Sigmoid colon (tissue), 7 donors: ENCODE measurements around the gene MAP3K2. TPM values are rescaled to one million over a fixed set of nuclear protein-coding genes. Genes with fewer than 3 reads are reported as not detected.

Experiments used
- DNase-seq: peaks from one replicate; pipeline ENCODE4 v3.0.0-alpha.2; 2019
- H3K27ac ChIP-seq, 4 donors: fragments of 200-600 bp; sonication (generic); one replicate each; pipeline ENCODE4 v1.5.1; 2016 to 2019; ENCODE audit warnings: mild to moderate bottlenecking in 1 of 4
- H3K27me3 ChIP-seq, 3 donors: fragments of 200-600 bp; sonication (generic); one replicate each; pipeline ENCODE4 v1.5.1; 2019; ENCODE audit warnings: mild to moderate bottlenecking in 1 of 3
- H3K36me3 ChIP-seq, 4 donors: fragments of 200-600 bp; sonication (generic); one replicate each; pipeline ENCODE4 v1.5.1; 2016 to 2019
- H3K4me1 ChIP-seq, 4 donors: fragments of 200-600 bp; sonication (generic); one replicate each; pipeline ENCODE4 v1.5.1; 2017 to 2019
- H3K4me3 ChIP-seq, 4 donors: fragments of 200-600 bp; sonication (generic); one replicate each; pipeline ENCODE4 v1.5.1; 2017 to 2019; ENCODE audit warnings: mild to moderate bottlenecking in 2 of 4, moderate library complexity in 1 of 4
- H3K9me3 ChIP-seq, 4 donors: fragments of 200-600 bp in 3 of 4; sonication (generic) in 3 of 4; one replicate each; pipeline versions ENCODE4 v1.5.1 to v1.6.1; 2013 to 2019
- EP300 ChIP-seq, 4 donors: sonication (generic); formaldehyde crosslinking; IDR thresholded peaks; one replicate each; pipeline ENCODE4 v1.6.1; 2017; ENCODE audit warnings: antibody characterized with exemption in 4 of 4
- POLR2A ChIP-seq, 2 donors: fragments of 450-650 bp; IDR thresholded peaks; one replicate each; pipeline ENCODE4 v1.6.1; 2016; ENCODE audit warnings: antibody characterized with exemption in 2 of 2, mild to moderate bottlenecking in 2 of 2, moderate library complexity in 2 of 2
- POLR2AphosphoS5 ChIP-seq, 4 donors: sonication (generic); formaldehyde crosslinking; IDR thresholded peaks; one replicate each; pipeline ENCODE4 v1.6.1; 2017; ENCODE audit warnings: antibody characterized with exemption in 4 of 4
- WGBS, 2 donors: extraction: QIAGEN DNeasy Blood & Tissue Kit; methylation state at CpG; one replicate each; pipeline ENCODE4 v1.1.7; 2013; 5-methylcytosine and 5-hydroxymethylcytosine counted together
- intact Hi-C: fragments of 100-400 bp; cut with DNase I; formaldehyde crosslinking; loops from one replicate; pipeline ENCODE4 v1.15.1; 2023
- polyA plus RNA-seq, 3 donors: library from polyadenylated mRNA; stranded (reverse); fragments of 200-250 nt; gene quantifications; one replicate each; pipeline ENCODE4 v1.2.3, GENCODE V29; 2013
- total RNA-seq, 4 donors: library from RNA; depleted of rRNA; stranded (reverse); fragments of >200 nt; gene quantifications; one replicate each; pipeline ENCODE4 v1.1.0, GENCODE V29; 2016
- TF ChIP-seq, protein P1 (sequence below), 4 experiments: fragments of 450-650 bp in 3 of 4; fragments of 200-600 bp in 1 of 4; IDR thresholded peaks; one replicate each; pipeline ENCODE4 v1.5.1; 2016 to 2019; ENCODE audit warnings: antibody characterized with exemption in 4 of 4, mild to moderate bottlenecking in 3 of 4, moderate library complexity in 2 of 4
- donor health status: healthy with polysubstance abuse.
- donor health status: Bipolar disorder and iron deficiency.
- donor health status: healthy.

The MAP3K2 gene
- total and polyA plus RNA-seq, 7 donors = 9.0 to 52.2 (median 39.9) TPM

DNA sequence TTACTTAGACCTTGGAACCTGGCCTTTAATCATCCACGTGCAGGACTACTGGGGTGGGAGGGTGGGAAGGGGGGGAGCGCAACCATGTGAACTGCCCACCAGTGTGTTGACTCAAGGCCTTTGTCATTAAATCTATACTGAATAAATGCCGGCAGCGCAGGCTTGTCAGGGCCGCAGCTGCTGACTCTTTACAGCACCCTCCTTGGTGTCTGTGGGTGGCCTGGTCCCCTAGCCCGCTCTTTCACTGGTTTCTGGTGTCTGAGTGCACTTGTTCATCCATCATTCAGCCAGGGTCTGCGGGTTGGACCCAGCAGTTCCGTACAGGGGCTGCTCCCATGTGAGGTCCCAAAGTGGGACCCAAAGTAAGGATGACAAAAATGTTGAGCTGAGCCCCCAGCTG is 11.5 kb downstream of the MAP3K2 start:
- Histone ChIP-seq H3K27me3 (no peaks in the 10 kb centered on the region), H3K27ac (no peak overlapping the region), H3K4me1 (peaks cover 0 to 22% (median 22%) of the 10 kb centered on the region in 4 donors), H3K9me3 (peaks cover 0 to 2% (median 0%) of the 10 kb centered on the region in 4 donors), H3K36me3 (no peaks in the 10 kb centered on the region), H3K4me3 (no peak overlapping the region)
- 91 to 95% methylated on average over 8 of the region's 8 CpGs for WGBS, 2 donors
- TF ChIP-seq EP300 (IDR thresholded peaks at IDR 0.05) = no peak
- TF ChIP-seq, protein P1, sequence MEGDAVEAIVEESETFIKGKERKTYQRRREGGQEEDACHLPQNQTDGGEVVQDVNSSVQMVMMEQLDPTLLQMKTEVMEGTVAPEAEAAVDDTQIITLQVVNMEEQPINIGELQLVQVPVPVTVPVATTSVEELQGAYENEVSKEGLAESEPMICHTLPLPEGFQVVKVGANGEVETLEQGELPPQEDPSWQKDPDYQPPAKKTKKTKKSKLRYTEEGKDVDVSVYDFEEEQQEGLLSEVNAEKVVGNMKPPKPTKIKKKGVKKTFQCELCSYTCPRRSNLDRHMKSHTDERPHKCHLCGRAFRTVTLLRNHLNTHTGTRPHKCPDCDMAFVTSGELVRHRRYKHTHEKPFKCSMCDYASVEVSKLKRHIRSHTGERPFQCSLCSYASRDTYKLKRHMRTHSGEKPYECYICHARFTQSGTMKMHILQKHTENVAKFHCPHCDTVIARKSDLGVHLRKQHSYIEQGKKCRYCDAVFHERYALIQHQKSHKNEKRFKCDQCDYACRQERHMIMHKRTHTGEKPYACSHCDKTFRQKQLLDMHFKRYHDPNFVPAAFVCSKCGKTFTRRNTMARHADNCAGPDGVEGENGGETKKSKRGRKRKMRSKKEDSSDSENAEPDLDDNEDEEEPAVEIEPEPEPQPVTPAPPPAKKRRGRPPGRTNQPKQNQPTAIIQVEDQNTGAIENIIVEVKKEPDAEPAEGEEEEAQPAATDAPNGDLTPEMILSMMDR (IDR thresholded peaks at IDR 0.05) = no peak
- no peak for TF ChIP-seq POLR2A (IDR thresholded peaks at IDR 0.05)
- TF ChIP-seq POLR2AphosphoS5 (IDR thresholded peaks at IDR 0.05) = no peak
- intact Hi-C loops = no loop called here
- DNase-seq = no peak

DNA sequence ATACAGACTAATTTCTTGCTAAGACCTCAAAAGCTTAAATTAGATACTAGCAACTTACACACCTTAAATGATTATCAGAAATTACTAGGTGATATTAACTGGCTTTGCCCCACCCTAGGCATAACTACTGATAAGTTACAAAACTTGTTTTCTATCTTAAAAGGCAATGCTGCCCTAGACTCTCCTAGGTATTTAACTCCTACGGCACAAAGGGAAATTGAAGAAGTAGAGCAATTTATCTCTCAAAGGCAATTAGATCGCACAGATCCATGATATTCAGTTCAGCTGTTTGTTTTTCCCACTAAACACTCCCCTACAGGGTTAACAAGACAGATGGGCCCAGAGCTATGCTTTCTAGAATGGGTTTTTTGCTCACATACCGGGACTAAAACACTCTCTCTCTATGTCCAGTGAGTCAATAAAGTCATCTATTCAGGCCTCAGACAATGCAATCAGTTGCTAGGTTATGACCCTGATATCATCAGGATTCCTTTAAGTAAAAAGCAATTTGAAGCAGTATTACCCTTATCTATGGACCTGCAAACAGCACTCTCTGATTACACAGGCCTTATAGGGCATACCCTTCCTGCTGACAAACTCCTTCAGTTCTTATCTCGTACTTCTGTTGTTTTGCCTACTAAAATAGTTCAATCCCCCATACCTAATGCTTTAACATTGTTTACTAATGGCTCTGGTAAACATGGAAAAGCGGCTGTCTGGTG is 14.3 kb downstream of the MAP3K2 start:
- 72 to 90% methylated on average over 5 of the region's 5 CpGs for WGBS, 2 donors

DNA sequence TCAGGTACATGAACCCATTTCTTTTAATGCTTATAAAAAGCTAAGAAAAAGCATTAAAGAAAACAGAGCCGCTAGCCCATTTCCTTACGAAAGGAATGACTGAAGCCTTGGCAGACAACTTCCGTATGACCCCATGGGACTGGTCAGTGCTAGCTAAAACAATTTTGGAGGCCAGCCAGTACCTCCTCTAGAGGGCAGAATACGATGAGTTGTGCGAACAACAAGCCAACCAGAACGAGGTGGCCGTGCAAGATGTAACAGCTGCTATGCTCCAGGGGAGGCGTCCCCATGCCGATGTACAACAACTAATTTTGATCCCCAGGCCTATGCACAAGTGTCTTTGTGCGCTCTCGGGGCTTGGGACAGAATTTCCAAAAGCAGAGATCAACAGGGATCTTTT is 16.7 kb downstream of the MAP3K2 start:
- H3K4me3 ChIP-seq = no peak overlapping the region
- no peak overlapping the region for H3K27ac ChIP-seq

More for the DNA sequence above, 14.3 kb downstream of the MAP3K2 start:
- intact Hi-C loops = no loop called here
- Histone ChIP-seq H3K9me3 (peaks cover 0 to 2% (median 0%) of the 10 kb centered on the region in 4 donors), H3K27ac (no peak overlapping the region), H3K36me3 (no peaks in the 10 kb centered on the region), H3K4me1 (peaks cover 0 to 13% (median 6%) of the 10 kb centered on the region in 4 donors), H3K27me3 (no peaks in the 10 kb centered on the region), H3K4me3 (no peak overlapping the region)
- DNase-seq = no peak
- TF ChIP-seq, protein P1 (IDR thresholded peaks at IDR 0.05) = no peak
- no peak for TF ChIP-seq POLR2A (IDR thresholded peaks at IDR 0.05)
- TF ChIP-seq EP300 (IDR thresholded peaks at IDR 0.05) = no peak
- TF ChIP-seq POLR2AphosphoS5 (IDR thresholded peaks at IDR 0.05) = no peak

DNA sequence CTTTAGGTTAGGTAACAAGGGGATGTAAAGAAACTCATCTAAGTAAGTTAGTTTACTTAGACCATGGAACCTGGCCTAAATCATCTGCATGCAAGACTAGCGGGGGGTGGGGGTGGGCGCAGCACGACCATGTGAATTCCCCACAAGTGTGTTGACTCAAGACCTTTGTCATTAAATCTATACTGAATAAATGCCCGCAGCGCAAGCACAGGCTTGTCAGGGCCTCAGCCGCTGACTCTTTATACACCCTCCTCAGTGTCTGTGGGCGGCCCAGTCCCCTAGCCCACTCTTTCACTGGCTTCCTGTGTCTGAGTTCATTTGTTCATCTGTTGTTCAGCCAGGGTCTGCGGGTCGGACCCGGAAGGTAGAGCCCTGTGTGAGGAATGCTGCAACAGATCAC is 17.8 kb downstream of the MAP3K2 start:
- Histone ChIP-seq H3K36me3 (no peaks in the 10 kb centered on the region), H3K27me3 (no peaks in the 10 kb centered on the region), H3K4me1 (peaks cover 0 to 10% (median 8%) of the 10 kb centered on the region in 4 donors), H3K27ac (no peak overlapping the region), H3K4me3 (no peak overlapping the region), H3K9me3 (peaks cover 0 to 2% (median 0%) of the 10 kb centered on the region in 4 donors)
- TF ChIP-seq, protein P1 (IDR thresholded peaks at IDR 0.05) = no peak
- TF ChIP-seq POLR2A (IDR thresholded peaks at IDR 0.05) (no peak), EP300 (IDR thresholded peaks at IDR 0.05) (no peak), POLR2AphosphoS5 (IDR thresholded peaks at IDR 0.05) (no peak)
- intact Hi-C loops = no loop called here
- no peak for DNase-seq
- WGBS, 2 donors = 97 to 98% methylated on average over 10 of the region's 10 CpGs

More for the DNA sequence above, 16.7 kb downstream of the MAP3K2 start:
- no peaks in the 10 kb centered on the region for H3K36me3 ChIP-seq
- no peak for DNase-seq
- H3K4me1 ChIP-seq = peaks cover 0 to 6% (median 1%) of the 10 kb centered on the region in 4 donors
- H3K27me3 ChIP-seq = no peaks in the 10 kb centered on the region
- peaks cover 0 to 2% (median 0%) of the 10 kb centered on the region in 4 donors for H3K9me3 ChIP-seq
- TF ChIP-seq, protein P1 (IDR thresholded peaks at IDR 0.05) = no peak
- TF ChIP-seq POLR2A (IDR thresholded peaks at IDR 0.05) (no peak), POLR2AphosphoS5 (IDR thresholded peaks at IDR 0.05) (no peak), EP300 (IDR thresholded peaks at IDR 0.05) (no peak)
- WGBS, 2 donors = 96% methylated on average over 11 of the region's 11 CpGs
- intact Hi-C loops = no loop called here
